ENCODE measurements around the gene TMPRSS4.

- TF ChIP-seq BRCA1 (IDR thresholded peaks at IDR 0.05) (no peak), BRCA1 (CRISPR knock-in tag; IDR thresholded peaks at IDR 0.05) (no peak), SMAD1 (IDR thresholded peaks at IDR 0.05; ENCODE audit: low read depth, low read length, partially characterized antibody) (no peak)
- TF ChIP-seq, protein P1, sequence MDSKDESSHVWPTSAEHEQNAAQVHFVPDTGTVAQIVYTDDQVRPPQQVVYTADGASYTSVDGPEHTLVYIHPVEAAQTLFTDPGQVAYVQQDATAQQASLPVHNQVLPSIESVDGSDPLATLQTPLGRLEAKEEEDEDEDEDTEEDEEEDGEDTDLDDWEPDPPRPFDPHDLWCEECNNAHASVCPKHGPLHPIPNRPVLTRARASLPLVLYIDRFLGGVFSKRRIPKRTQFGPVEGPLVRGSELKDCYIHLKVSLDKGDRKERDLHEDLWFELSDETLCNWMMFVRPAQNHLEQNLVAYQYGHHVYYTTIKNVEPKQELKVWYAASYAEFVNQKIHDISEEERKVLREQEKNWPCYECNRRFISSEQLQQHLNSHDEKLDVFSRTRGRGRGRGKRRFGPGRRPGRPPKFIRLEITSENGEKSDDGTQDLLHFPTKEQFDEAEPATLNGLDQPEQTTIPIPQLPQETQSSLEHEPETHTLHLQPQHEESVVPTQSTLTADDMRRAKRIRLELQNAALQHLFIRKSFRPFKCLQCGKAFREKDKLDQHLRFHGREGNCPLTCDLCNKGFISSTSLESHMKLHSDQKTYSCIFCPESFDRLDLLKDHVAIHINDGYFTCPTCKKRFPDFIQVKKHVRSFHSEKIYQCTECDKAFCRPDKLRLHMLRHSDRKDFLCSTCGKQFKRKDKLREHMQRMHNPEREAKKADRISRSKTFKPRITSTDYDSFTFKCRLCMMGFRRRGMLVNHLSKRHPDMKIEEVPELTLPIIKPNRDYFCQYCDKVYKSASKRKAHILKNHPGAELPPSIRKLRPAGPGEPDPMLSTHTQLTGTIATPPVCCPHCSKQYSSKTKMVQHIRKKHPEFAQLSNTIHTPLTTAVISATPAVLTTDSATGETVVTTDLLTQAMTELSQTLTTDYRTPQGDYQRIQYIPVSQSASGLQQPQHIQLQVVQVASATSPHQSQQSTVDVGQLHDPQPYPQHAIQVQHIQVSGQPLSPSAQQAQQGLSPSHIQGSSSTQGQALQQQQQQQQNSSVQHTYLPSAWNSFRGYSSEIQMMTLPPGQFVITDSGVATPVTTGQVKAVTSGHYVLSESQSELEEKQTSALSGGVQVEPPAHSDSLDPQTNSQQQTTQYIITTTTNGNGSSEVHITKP (IDR thresholded peaks at IDR 0.05; ENCODE audit: partially characterized antibody): no peak
These were observed 7.4 kb downstream of the TMPRSS4 start for GRCh38 chr11:118084247-118084646.
